ENCODE data around the gene NAGK. TPM values are rescaled to one million over a fixed set of nuclear protein-coding genes. Genes with fewer than 3 reads are reported as not detected.

The NAGK gene
- total RNA-seq, 1 experiment from 2014 or later, result 58.9 TPM

GRCh38 chr2:71120195-71120594 is 51.7 kb downstream of the NAGK start (continued):
- no peak for TF ChIP-seq ELF4 (CRISPR knock-in tag; IDR thresholded peaks at IDR 0.05; ENCODE audit: low read depth)

- H3K9me3 Mint-ChIP-seq, result peaks cover 5% of the 10 kb centered on the region; the same call in 1 of the 2 replicates
- no peak overlapping the region for H3K4me3 Mint-ChIP-seq
- ChIA-PET POLR2A (no interaction called here), CTCF (interaction anchor here (1.2 to 1.6 kb wide), 2 partner anchors 21 to 22 kb away, joined by 3 to 7 read pairs; no protein-coding TSS in a partner anchor)
- TF ChIP-seq SOX15 (CRISPR knock-in tag; IDR thresholded peaks at IDR 0.05) (no peak), RELA (CRISPR knock-in tag; IDR thresholded peaks at IDR 0.05; ENCODE audit: borderline replicate concordance) (no peak), JAZF1 (CRISPR knock-in tag; IDR thresholded peaks at IDR 0.05) (no peak), MXD4 (CRISPR knock-in tag; IDR thresholded peaks at IDR 0.05; ENCODE audit: borderline replicate concordance) (no peak), ESRRA (CRISPR knock-in tag; IDR thresholded peaks at IDR 0.05; ENCODE audit: borderline replicate concordance) (no peak), CREB1 (CRISPR knock-in tag; IDR thresholded peaks at IDR 0.05) (no peak), TEAD1 (CRISPR knock-in tag; IDR thresholded peaks at IDR 0.05) (no peak), FOXP1 (CRISPR knock-in tag; IDR thresholded peaks at IDR 0.05; ENCODE audit: borderline replicate concordance) (no peak), ZNF396 (CRISPR knock-in tag; IDR thresholded peaks at IDR 0.05; ENCODE audit: borderline replicate concordance) (no peak), ZNF121 (CRISPR knock-in tag; IDR thresholded peaks at IDR 0.05) (no peak), ATF6 (CRISPR knock-in tag; IDR thresholded peaks at IDR 0.05) (no peak), GRHL2 (CRISPR knock-in tag; IDR thresholded peaks at IDR 0.05; ENCODE audit: insufficient replicate concordance, severe bottlenecking) (no peak), SP1 (CRISPR knock-in tag; conservative IDR thresholded peaks at IDR 0.05) (no peak), AFF4 (CRISPR knock-in tag; IDR thresholded peaks at IDR 0.05; ENCODE audit: borderline replicate concordance) (no peak), E2F1 (CRISPR knock-in tag; IDR thresholded peaks at IDR 0.05) (no peak)
- ATAC-seq (no peak), DNase-seq (ENCODE audit: low spot score) (no peak)
- no peaks in the 10 kb centered on the region for H3K4me1 Mint-ChIP-seq
- H3K36me3 Mint-ChIP-seq, result peaks cover 31% of the 10 kb centered on the region
- no peaks in the 10 kb centered on the region for H3K27me3 Mint-ChIP-seq (ENCODE audit: low read depth)
- no peak overlapping the region for H3K27ac Mint-ChIP-seq
These were observed 53.0 kb downstream of the NAGK start for GRCh38 chr2:71121479-71121878.

- Mint-ChIP-seq H3K36me3 (peaks cover 27% of the 10 kb centered on the region), H3K4me3 (no peak overlapping the region), H3K9me3 (peaks cover 5% of the 10 kb centered on the region; the same call in 1 of the 2 replicates), H3K4me1 (no peaks in the 10 kb centered on the region), H3K27ac (no peak overlapping the region), H3K27me3 (ENCODE audit: low read depth) (no peaks in the 10 kb centered on the region)
- ChIA-PET CTCF (interaction anchor here (0.6 kb wide), 1 partner anchor 76 kb away, joined by 4 read pairs; no protein-coding TSS in a partner anchor), POLR2A (no interaction called here)
- ATAC-seq (no peak), DNase-seq (ENCODE audit: low spot score) (no peak)
- TF ChIP-seq ETV6 (CRISPR knock-in tag; IDR thresholded peaks at IDR 0.05) (no peak), ZNF532 (CRISPR knock-in tag; IDR thresholded peaks at IDR 0.05; ENCODE audit: borderline replicate concordance) (no peak), ZBTB21 (CRISPR knock-in tag; IDR thresholded peaks at IDR 0.05; ENCODE audit: borderline replicate concordance) (no peak), MYBL2 (CRISPR knock-in tag; IDR thresholded peaks at IDR 0.05) (no peak), ELF4 (CRISPR knock-in tag; IDR thresholded peaks at IDR 0.05; ENCODE audit: low read depth) (no peak)
These were observed 54.2 kb downstream of the NAGK start for GRCh38 chr2:71122387-71123298.
